HL-60 (cell line): ENCODE measurements around the gene RHBDL3.

Experiments
- DNase-seq, 2 experiments: peaks; one replicate each; pipeline ENCODE4 v3.0.0-alpha.2; 2010 to 2020; ENCODE audit warnings: low read depth in 1 of 2, low spot score in 1 of 2
- H3K27ac ChIP-seq: fragments of 250-450 bp; sonication (Bioruptor Pico); replicated peaks from 2 replicates; pipeline ENCODE4 v1.5.1; 2020; ENCODE audit warnings: mild to moderate bottlenecking, moderate library complexity
- H3K27me3 ChIP-seq: fragments of 250-450 bp; sonication (Bioruptor Pico); 2 replicates; pipeline ENCODE4 v1.5.1; 2021; ENCODE audit warnings: mild to moderate bottlenecking, moderate library complexity; ENCODE audit not compliant: insufficient read depth, poor library complexity, severe bottlenecking
- H3K4me3 ChIP-seq: replicated peaks from 2 replicates; pipeline ENCODE4 v1.5.1; 2011; ENCODE audit warnings: mild to moderate bottlenecking, control low read depth, low read length; ENCODE audit not compliant: insufficient read depth
- GABPA ChIP-seq: IDR thresholded peaks from 2 replicates; pipeline ENCODE4 v1.6.1; 2012; ENCODE audit warnings: low read depth
- POLR2AphosphoS5 ChIP-seq: IDR thresholded peaks from 2 replicates; pipeline ENCODE4 v1.6.1; 2012; ENCODE audit warnings: low read depth
- SPI1 ChIP-seq: IDR thresholded peaks from 2 replicates; pipeline ENCODE4 v1.6.1; 2012; ENCODE audit warnings: low read depth, mild to moderate bottlenecking, borderline replicate concordance
- TF ChIP-seq, protein P1 (sequence below): IDR thresholded peaks from one replicate; pipeline ENCODE4 v1.5.1; 2011; ENCODE audit warnings: low read length, control low read depth, inconsistent platforms; ENCODE audit not compliant: insufficient read depth
- TF ChIP-seq, protein P2 (sequence below): IDR thresholded peaks from 2 replicates; pipeline ENCODE4 v1.6.1; 2012; ENCODE audit warnings: low read depth; ENCODE audit not compliant: insufficient replicate concordance

RHBDL3 gene

DNA sequence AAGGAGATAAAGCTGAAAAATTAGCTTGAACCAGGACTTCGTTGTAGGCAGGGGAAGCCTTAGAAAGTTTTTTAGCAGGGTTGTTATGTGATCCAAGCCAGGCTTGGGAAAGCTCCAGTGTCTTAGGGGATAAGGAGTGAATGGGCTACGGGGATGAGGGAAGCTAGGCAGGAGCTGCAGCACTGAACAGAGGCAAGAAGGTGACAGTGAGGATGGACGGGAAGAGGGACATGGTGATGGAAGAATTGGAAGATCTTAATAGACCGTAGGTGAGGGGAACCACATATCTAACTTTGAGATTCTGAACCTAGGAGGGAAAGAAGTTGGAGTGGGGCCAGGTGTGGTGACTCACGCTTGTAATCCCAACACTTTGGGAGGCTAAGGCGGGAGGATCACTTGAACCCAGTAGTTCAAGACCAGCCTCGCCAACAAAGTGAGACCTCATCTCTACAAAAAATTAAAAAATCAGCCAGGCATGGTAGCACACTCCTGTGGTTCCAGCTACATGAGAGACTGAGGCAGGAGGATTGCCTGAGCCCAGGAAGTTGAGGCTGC, 3.2 kb downstream of the RHBDL3 start:
- Histone ChIP-seq H3K4me3 (no peak overlapping the region), H3K27ac (no peak overlapping the region), H3K27me3 (peaks cover 48% of the 10 kb centered on the region)
- no peak for DNase-seq
- TF ChIP-seq SPI1 (no peak), GABPA (no peak)

DNA sequence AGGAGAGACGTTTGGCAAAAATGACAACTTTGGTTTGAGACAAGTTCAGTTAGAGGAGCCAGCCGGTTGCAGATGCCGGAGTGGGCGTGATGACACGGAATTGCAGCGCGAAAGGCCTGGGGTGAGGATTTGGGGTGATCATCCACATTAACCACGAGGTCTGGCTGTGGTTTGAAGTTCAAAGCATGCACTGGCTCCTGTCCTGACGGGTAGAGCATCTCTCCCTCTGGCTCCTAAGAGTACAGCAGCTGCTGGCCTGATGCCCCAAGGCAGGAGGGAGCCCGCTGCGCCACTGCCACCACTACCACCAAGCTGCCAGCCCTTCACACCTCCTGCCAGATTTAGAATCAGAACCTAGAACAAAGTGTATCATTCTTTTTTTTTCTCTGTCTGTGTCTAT, 3.7 kb downstream of the RHBDL3 start:
- no peak overlapping the region for H3K4me3 ChIP-seq
- DNase-seq, result no peak
- no peak overlapping the region for H3K27ac ChIP-seq
- TF ChIP-seq, protein P1, sequence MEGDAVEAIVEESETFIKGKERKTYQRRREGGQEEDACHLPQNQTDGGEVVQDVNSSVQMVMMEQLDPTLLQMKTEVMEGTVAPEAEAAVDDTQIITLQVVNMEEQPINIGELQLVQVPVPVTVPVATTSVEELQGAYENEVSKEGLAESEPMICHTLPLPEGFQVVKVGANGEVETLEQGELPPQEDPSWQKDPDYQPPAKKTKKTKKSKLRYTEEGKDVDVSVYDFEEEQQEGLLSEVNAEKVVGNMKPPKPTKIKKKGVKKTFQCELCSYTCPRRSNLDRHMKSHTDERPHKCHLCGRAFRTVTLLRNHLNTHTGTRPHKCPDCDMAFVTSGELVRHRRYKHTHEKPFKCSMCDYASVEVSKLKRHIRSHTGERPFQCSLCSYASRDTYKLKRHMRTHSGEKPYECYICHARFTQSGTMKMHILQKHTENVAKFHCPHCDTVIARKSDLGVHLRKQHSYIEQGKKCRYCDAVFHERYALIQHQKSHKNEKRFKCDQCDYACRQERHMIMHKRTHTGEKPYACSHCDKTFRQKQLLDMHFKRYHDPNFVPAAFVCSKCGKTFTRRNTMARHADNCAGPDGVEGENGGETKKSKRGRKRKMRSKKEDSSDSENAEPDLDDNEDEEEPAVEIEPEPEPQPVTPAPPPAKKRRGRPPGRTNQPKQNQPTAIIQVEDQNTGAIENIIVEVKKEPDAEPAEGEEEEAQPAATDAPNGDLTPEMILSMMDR, result no peak
- TF ChIP-seq POLR2AphosphoS5, result no peak
- no peak for TF ChIP-seq GABPA
- TF ChIP-seq, protein P2, sequence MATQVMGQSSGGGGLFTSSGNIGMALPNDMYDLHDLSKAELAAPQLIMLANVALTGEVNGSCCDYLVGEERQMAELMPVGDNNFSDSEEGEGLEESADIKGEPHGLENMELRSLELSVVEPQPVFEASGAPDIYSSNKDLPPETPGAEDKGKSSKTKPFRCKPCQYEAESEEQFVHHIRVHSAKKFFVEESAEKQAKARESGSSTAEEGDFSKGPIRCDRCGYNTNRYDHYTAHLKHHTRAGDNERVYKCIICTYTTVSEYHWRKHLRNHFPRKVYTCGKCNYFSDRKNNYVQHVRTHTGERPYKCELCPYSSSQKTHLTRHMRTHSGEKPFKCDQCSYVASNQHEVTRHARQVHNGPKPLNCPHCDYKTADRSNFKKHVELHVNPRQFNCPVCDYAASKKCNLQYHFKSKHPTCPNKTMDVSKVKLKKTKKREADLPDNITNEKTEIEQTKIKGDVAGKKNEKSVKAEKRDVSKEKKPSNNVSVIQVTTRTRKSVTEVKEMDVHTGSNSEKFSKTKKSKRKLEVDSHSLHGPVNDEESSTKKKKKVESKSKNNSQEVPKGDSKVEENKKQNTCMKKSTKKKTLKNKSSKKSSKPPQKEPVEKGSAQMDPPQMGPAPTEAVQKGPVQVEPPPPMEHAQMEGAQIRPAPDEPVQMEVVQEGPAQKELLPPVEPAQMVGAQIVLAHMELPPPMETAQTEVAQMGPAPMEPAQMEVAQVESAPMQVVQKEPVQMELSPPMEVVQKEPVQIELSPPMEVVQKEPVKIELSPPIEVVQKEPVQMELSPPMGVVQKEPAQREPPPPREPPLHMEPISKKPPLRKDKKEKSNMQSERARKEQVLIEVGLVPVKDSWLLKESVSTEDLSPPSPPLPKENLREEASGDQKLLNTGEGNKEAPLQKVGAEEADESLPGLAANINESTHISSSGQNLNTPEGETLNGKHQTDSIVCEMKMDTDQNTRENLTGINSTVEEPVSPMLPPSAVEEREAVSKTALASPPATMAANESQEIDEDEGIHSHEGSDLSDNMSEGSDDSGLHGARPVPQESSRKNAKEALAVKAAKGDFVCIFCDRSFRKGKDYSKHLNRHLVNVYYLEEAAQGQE, result no peak
- no peak for TF ChIP-seq SPI1
- peaks cover 42% of the 10 kb centered on the region for H3K27me3 ChIP-seq

DNA sequence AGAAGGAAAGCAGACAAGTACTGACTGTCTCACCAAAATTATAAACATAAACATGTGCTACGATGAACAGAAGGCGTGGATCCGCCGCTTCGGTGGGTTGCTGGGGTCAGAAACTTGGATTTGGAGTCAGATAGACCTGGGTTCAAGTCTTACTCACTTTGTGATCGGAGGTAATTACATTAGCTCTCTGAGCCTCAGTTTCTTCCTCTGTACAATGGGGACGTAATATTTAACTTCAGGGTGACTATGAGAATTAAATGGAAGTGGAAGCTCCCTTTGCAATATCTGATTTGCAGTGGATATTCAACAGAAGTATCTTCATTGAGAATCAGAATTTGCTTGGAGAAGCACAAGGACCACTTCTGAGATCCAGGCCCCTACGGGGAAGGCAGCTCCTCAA, 6.2 kb downstream of the RHBDL3 start:
- H3K4me3 ChIP-seq, result no peak overlapping the region
- no peak overlapping the region for H3K27ac ChIP-seq
- H3K27me3 ChIP-seq, result peaks cover 24% of the 10 kb centered on the region
- no peak for TF ChIP-seq SPI1
- TF ChIP-seq, protein P1, result no peak
- no peak for TF ChIP-seq POLR2AphosphoS5
- TF ChIP-seq, protein P2, result no peak
- TF ChIP-seq GABPA, result no peak
- DNase-seq, result no peak

DNA sequence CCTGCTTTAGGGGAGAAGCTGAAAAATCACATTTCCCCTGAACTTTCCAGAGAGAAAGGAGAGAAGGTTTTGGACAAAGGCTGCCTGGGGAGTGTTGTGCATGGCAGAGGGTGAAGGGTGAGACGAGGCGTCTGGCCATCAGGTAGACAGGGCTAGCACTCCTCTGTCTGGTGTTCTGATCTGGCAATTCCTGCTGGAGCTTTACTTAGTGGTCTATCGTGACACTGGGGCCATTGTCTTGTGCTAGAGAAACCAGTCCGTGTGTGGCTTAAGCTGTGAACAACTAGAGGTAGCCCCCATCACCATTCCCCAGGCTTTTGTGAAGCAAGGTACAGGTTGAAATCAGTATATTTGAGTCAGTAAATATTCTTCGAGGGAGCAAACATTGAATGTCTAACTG, 8.5 kb downstream of the RHBDL3 start:
- Histone ChIP-seq H3K27me3 (peaks cover 4% of the 10 kb centered on the region), H3K4me3 (no peak overlapping the region), H3K27ac (no peak overlapping the region)
- TF ChIP-seq GABPA, result no peak
- TF ChIP-seq, protein P1, result no peak
- no peak for TF ChIP-seq SPI1
- no peak for TF ChIP-seq POLR2AphosphoS5
- TF ChIP-seq, protein P2, result no peak
- DNase-seq, result no peak
